ENCODE data around the gene ADPRS.

Gene ADPRS

GRCh38 chr1:36088577-36089392 lies at the start of gene ADPRS:
Gene ADPRS, plus strand, starts transcription at chr1:36088892. Its CDS starts 13 bp downstream, at chr1:36088905.
- peak; percentile 83 to 87 for DNase-seq (ENCODE audit: low read depth in 2 of 2)

- no peak for DNase-seq (ENCODE audit: low read depth in 2 of 2)
Measured at GRCh38 chr1:36040238-36040637, 48.5 kb upstream of the ADPRS start.

- no peak for DNase-seq (ENCODE audit: low read depth in 2 of 2)
Measured at GRCh38 chr1:36051821-36052220, 36.9 kb upstream of the ADPRS start.

GRCh38 chr1:36053978-36054377 lies 34.7 kb upstream of the ADPRS start:
- no peak for DNase-seq (ENCODE audit: low read depth in 2 of 2)

- no peak for DNase-seq (ENCODE audit: low read depth in 2 of 2)
Measured at GRCh38 chr1:36055706-36056105, 33.0 kb upstream of the ADPRS start.

GRCh38 chr1:36062315-36062714 lies 26.4 kb upstream of the ADPRS start:
- DNase-seq (ENCODE audit: low read depth in 2 of 2) = no peak

- DNase-seq (ENCODE audit: low read depth in 2 of 2) = no peak
Measured at GRCh38 chr1:36067871-36068270, 20.8 kb upstream of the ADPRS start.

GRCh38 chr1:36068866-36069265 lies 19.8 kb upstream of the ADPRS start:
- DNase-seq (ENCODE audit: low read depth in 2 of 2) = no peak

GRCh38 chr1:36070349-36070748 lies 18.3 kb upstream of the ADPRS start:
- DNase-seq (ENCODE audit: low read depth in 2 of 2) = no peak

- DNase-seq (ENCODE audit: low read depth in 2 of 2) = no peak
Measured at GRCh38 chr1:36076979-36077573, 11.6 kb upstream of the ADPRS start.

- no peak for DNase-seq (ENCODE audit: low read depth in 2 of 2)
Measured at GRCh38 chr1:36080236-36080635, 8.5 kb upstream of the ADPRS start.

- DNase-seq (ENCODE audit: low read depth in 2 of 2) = no peak
Measured at GRCh38 chr1:36080801-36081200, 7.9 kb upstream of the ADPRS start.

- no peak for DNase-seq (ENCODE audit: low read depth in 2 of 2)
Measured at GRCh38 chr1:36081926-36082485, 6.7 kb upstream of the ADPRS start.

- DNase-seq (ENCODE audit: low read depth in 2 of 2) = no peak
Measured at GRCh38 chr1:36083219-36083618, 5.5 kb upstream of the ADPRS start.

- DNase-seq (ENCODE audit: low read depth in 2 of 2) = no peak
Measured at GRCh38 chr1:36083635-36084496, 4.8 kb upstream of the ADPRS start, which contains the start of gene TEKT2. Gene TEKT2, plus strand, starts transcription at chr1:36084094. Its CDS starts 828 bp downstream, at chr1:36084922.

- DNase-seq (ENCODE audit: low read depth in 2 of 2) = no peak
Measured at GRCh38 chr1:36084497-36085115, 4.1 kb upstream of the ADPRS start.

GRCh38 chr1:36085126-36085525 lies 3.6 kb upstream of the ADPRS start:
- no peak for DNase-seq (ENCODE audit: low read depth in 2 of 2)

- DNase-seq (ENCODE audit: low read depth in 2 of 2) = no peak
Measured at GRCh38 chr1:36085686-36086526, 2.8 kb upstream of the ADPRS start.

GRCh38 chr1:36086529-36087232 lies 2.0 kb upstream of the ADPRS start:
- DNase-seq (ENCODE audit: low read depth in 2 of 2) = no peak

Measured in stimulated activated CD4-positive, alpha-beta T cell treated with anti-CD3 and anti-CD28 coated beads, Interleukin-1b, Interleukin-23, amount 100 ng/mL, for 4 hours (primary cell).